Activated T-helper 1 cell treated with anti-CD3 and anti-CD28 coated beads, Interleukin-2, amount 50 U/mL, for 16 hours (primary cell): Measurements from ENCODE around the gene CRY1.
A peak's percentile ranks its signal among the peaks of the same experiment; 100 is the strongest.
"Not testable (repeated sequence)": the region's sequence is repeated elsewhere in the genome, so short reads cannot be mapped to it uniquely, and the experiment has no call there.

Source experiments
- DNase-seq, 2 donors: peaks; one replicate each; pipeline ENCODE4 v3.0.0-alpha.2; 2020; ENCODE audit warnings: low read depth in 1 of 2, low spot score in 1 of 2

Gene CRY1

DNA sequence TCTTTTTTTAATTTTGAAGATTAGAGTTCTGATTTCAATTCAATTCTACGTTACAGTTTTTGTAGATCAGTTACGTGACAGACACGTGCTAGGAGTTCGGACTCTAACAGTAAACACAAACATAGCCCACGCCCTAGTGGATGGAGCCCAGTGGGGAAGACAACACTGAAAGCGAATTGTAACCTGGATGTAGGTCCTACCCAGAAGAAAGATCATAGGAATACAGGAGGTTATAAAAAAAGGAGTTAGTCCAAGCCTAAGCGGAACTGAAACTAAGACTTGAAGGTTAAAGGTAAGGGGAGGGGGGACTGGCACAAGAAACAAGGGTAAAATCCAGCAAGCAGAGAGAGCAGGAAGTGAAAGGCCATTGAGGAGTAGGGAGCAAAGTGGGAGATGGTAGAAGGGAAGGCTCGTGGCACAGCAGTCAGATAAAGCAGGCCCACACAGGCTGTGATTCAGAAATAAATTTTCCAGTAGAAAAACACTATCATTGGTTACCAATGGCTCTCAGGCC lies 15.7 kb upstream of the CRY1 start:
- DNase-seq: no peak

DNA sequence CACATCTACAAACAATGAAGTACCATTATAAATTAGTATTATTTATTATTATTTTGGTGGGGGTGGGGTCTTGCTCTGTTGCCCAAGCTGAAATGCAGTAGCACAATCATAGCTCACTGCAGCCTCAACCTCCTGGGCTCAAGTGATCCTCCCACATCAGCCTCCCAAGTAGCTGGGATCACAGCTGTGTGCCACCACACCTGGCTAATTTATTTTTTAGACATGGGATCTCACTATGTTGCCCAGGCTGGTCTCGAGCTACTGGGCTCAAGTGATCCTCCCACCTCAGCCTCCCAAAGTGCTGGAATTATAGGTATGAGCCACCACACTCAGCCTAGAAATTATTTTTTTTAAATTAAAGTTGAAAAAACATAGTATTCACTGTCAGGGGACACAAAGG lies 15.0 kb upstream of the CRY1 start:
- DNase-seq: not testable (repeated sequence)

DNA sequence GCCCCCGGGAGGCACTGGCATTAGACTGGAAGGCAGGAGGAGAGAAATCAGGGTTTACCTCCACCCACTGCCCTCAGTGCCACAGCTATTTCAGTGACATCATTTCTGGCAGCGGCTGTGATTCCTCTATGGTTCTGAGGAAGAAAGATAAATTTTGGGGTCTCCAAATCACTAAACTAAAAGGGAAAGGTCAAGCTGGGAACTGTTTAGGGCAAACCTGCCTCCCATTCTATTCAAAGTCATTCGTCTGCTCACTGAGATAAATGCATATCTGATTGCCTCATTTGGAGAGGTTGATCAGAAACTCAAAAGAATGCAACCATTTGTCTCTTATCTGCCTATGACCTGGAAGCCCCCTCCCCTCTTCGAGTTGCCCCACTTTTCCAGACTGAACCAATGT lies 14.0 kb upstream of the CRY1 start:
- DNase-seq: no peak

DNA sequence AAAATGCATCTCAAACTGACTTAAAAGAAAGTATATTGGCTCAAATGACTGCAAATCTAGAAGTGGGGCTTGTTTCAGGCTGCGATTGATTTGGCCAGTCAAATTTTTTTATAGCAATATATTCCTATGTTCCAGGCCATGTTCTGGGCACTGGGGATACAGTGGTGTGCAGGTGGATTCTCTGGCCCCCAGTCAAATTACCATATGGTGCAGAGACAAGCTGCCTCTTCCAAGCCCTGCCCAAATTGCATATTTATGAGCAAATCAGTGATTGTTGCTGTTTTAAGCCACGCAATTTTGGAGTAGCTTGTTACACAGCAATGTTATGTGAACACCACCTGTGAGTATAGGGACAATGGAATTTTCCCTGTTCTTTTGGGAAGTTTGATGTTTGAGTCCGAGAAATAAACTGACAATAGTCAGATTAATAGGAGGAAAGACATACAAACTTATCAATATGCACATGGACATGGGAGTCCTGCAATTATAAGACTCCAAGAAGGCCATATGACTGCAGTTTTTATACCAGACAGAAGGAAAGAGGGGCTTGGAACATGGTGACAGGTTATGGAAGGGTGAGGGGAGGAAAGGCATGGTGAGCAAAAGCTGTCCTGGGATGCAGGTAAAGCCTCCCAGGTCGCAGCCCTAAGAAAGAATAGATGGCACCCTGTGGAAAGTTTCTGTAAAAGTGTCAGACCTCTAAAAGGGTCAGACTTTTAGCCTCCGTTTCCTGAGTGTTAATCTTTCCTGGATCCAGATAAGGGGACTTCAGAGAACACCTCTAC lies 13.1 kb upstream of the CRY1 start:
- no peak for DNase-seq

DNA sequence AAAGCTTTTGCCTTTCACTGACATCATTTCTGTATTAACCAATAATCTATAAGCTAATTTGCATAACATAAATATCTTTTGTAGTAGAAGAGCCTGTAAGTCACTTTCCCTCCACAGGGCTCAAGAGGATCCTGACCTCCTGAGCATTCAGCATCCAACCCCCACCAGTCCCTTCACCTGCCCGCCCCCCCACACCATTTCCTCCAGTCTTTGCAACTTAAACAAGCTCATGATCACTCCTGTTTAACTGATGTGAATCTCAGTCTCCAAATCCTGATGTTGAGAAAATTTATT lies 12.0 kb upstream of the CRY1 start:
- no peak for DNase-seq

DNA sequence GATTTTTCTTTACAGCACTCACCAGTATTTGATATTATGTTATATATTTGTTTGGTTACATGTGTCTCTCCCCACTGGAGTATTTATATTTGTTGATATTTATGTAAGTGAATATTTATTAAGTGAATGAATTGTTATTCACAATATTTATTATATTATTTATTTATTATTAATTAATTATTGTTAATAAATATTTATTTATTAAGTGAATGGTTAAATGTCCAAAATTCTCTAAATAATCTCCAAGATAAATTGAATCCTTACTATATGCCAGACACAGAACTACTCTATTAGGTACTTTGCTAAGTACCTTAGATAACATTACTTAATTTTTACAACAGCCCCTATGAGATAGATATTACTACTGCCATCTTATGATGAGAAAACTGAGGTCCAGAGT lies 10.2 kb upstream of the CRY1 start:
- no peak for DNase-seq

DNA sequence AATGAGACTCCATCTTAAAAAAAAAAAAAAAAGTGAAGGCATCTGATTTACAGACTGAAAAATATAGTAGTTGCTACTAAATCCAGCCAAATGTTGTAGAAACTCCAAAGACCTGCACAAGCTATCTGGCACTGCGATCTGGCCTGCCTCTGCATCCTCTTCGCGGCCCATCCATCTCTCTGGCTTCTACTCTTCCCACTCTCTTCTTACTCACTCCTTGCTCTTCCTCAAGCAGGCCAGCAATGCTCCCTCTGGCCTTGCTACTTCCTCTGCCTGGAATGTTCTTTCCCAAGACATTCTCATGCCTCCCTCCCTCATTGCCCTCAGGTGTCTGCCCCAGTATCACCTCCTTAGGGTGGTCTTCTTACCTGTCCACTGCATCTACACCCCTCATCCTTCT lies 9.7 kb upstream of the CRY1 start:
- no peak for DNase-seq

DNA sequence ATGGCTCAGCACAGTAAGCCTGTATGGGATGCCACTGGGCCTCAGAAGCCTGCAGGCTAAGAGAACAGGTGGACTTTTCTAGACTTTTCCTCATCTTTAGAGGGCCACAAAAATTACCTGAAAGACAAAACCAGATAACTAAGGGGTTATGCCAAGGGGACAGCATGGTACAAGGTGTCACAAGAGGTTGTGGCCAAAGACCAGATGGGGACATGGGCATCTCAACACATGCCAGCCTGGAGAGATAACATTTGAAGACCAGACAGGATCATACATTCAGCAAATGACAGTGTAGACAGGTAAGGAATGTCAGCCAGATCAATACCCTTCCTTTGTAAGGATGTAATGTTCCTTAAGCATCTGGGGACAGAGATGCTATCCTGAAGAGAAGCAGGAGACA lies 8.9 kb upstream of the CRY1 start:
- no peak for DNase-seq

DNA sequence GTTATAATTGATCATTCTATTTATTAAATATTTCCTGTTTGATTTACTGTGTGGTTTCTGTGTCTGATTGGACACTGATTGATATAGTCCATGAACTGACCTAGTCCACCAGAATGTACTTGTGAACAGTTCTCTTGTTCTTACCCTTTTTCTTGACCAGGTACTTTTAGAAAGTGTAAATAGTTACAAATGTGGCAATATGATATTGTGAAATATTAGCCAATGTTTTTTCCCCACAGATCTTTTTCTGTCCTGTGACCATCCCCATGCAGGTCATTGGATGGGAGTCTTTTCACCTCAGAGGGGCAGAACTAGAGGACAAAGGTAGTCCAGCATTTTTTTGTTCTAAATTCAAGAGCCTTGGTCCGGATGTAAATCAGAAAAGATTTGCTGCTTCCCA lies 8.3 kb upstream of the CRY1 start:
- no peak for DNase-seq

DNA sequence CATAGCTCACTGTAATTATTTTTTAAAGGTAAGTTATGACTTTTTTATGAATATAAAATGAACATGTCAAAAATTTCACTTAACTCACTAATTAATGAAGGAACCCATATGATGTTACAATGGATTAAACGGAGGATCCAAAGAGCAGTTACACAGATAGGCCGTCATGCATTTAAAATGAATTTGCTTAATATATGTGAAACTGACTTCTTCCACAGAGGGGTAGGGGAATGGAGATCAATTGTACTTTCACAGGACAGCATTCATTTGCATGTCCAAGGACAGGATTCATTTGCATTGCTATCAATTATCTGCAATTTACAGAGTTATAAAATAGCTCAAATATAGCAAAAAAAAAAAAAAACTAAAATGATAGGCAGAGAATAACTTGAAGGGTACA lies 6.6 kb upstream of the CRY1 start:
- no peak for DNase-seq

DNA sequence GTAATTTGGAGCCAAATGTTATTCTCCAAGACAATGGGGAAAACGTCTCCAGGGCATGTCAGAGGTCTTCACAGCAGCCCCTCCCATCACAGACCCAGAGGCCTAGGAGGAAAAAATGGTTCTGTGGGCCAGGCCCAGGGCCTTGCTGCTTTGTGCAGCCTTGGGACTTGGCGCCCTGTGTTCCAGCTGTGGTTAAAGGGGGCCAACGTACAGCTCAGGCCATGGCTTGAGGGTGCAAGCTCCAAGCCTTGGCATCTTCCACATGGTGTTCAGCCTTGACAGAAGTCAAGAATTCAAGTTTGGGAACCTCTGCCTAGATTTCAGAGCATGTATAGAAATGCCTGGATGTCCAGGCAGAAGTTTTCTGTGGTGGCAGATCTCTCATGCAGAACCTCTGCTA lies 3.2 kb upstream of the CRY1 start:
- no peak for DNase-seq

DNA sequence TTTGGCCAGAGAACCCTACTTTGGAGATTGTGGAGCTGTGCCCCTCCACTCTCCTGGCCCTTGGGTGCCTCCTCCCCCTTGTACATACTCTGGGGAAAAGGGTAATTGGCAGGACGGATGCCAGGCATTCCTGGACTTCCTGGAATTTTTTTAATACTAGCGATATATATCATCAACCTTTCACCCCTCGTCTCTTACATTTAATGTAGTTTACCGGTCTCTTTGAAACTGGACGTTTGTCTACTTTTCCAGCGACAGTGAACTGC lies 767 bp upstream of the CRY1 start:
- no peak for DNase-seq

DNA sequence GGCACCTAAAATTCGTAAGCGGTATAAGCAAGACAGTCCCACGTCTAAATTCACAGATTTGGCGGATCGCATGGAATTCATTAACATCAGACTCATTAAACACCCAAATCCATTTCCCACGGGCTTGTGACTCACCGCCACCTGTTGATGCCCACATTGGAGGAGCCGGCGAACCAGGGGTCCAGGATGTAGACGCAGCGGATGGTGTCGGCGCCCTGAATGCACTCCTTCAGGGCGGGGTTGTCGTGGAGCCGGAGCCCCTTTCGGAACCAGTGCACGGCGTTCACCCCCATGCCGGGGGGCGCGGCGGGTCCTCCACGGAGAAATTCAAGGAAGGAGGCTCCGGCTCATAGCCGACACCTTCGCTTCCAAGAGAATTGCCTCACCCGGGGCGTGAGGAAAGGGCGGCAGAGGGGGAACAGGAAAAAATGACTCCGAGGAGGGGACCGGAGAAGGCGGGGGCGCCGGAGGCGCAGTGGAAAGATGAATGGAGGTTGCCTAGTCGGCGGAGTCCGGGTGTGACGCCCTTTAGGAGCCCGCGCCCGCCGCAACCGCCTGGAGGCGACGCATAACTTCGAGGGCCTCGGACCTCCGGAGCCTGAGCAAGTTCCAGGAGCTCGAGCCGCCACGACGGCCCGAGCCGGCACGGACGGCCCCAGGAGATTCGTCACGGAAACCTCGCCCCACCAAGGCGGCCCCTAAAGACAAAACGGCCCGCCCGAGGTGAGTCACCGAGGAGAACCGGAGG lies 506 bp downstream of the CRY1 start:
- DNase-seq: peak; percentile 30 to 63

DNA sequence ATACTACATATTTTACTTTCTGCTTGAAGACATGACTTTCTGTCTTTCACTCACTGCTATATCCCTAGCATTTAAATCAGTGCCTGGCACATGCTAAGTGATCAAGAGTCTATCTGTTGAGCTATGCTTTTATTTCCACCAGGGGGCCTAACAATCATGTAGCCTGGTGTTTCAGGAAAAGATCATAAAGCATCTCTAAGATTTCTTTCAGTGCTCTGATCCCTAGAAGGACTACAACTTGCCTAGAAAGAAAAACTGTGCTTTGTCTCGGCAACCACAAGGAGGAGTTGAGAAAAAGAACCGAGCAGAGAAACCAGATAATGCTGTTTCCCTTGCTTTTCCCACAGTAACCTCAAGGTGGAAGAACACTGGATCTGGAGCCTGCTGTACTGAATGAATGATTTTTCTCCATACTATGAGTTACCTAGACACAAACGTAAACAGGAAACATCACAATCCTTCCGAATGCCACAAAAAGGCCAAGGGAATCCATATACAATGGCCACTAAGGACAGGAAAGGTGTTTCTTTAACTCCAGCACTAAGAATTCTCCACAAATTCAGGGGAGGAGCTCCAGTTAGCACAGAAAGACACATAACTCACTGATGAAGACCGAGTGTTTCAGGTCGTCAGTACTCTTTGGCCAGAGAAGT lies 1.2 kb downstream of the CRY1 start:
- DNase-seq: no peak

DNA sequence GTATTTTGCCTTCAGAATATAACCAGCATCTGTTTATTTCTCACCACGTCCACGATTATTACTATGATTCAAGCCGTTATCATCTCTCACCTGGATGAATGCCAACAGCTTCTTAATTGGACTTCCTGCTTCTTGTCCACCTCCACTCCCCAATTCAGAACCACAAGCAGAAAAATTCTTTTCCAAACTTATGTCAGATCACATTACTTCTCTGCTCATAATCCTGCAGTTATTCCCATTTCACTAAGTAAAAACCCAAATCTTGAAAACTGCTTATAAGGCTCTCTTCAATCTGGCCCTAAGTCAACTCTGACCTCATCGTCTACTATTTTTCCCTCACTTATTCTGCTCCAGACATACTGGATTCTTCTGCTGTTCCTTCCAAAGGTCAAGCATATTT lies 2.0 kb downstream of the CRY1 start:
- DNase-seq: no peak

DNA sequence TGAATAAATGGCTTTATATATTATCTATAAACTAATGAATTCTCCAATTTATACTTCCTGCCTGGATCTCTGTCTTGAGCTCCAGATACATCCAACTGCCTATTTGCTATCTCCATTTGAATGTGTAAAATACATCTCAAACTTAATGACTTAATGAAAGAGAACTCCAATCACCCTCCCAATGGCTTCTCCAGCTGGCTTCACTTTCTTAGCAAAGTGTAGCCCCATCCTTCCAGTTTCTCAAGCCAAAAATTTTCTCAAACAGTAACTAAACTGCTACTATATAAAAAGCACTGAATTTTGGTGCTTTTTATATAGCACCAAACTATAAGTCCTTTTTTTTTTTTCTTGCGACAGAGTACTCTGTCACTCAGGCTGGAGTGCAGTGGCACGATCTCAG lies 2.6 kb downstream of the CRY1 start:
- DNase-seq: no peak

DNA sequence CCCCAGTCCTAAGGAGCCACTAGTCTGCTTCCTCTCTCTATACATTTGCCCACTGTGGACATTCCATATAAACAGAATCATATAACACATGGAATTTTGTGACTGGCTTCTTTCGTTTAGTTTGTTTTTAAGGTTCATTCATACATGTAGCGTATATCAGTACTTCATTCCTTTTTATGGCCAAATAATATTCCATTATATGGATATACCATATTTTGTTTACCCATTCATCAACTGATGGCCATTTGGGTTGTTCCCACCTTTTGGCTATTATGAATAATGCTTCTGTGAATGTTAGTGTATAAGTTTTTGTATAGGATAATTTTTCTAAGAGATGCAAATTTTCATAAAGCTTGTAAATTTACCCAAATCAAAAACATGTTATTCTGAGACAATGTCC lies 4.4 kb downstream of the CRY1 start:
- no peak for DNase-seq

DNA sequence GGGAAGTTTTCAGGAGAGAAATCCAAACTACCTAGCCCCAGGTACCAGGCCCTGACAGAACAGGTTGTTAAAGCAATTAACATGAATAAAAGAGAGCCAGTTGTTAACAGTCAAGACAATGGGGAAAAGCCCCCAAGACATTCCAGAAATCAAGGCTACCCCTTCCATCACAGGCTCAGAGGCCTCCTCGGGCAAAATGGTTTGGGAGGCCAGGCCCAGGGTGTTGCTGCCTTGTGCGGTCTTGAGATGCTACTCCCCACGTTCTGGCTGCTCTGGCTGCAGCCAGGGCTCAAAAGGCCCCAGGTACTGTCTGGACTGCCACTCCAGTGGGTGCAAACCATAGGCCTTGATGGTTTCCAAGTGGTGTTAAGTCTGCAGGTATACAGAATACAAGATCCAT lies 7.0 kb downstream of the CRY1 start:
- no peak for DNase-seq

DNA sequence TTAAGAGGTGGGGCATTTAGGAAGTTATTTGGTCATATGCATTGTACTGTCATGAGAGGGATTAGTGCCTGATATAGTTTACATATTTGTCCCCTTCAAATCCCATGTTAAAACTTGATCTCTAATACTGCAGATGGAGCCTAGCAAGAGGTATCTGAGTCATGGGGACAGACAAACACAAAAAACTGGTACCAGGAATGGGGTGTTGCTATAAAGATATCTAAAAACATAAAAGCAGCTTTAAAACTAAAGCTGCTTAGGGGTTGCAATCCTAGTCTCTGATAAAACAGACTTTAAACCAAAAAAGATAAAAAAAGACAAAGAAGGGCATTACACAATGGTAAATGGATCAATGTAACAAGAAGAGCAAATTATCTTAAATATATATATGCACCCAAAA lies 11.6 kb downstream of the CRY1 start:
- DNase-seq: no peak

DNA sequence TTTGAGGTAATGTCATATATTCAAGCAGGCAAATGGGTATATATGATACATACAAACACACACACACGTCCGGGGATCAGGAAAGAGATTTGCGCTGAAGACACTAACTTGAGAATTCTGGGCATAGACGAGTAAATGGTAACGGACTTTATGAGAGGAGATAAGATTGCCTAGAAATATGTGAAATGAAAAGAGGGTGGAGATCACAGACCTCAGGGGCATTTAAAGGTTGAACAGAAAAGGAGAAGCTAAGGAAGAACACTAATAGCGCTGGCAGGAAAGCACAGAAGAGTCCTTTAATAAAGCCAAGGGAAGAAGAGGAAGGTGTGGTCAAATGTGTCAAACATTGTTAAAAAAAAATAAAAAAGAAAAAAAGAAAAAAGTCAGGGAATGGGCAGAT lies 13.1 kb downstream of the CRY1 start:
- DNase-seq: no peak

DNA sequence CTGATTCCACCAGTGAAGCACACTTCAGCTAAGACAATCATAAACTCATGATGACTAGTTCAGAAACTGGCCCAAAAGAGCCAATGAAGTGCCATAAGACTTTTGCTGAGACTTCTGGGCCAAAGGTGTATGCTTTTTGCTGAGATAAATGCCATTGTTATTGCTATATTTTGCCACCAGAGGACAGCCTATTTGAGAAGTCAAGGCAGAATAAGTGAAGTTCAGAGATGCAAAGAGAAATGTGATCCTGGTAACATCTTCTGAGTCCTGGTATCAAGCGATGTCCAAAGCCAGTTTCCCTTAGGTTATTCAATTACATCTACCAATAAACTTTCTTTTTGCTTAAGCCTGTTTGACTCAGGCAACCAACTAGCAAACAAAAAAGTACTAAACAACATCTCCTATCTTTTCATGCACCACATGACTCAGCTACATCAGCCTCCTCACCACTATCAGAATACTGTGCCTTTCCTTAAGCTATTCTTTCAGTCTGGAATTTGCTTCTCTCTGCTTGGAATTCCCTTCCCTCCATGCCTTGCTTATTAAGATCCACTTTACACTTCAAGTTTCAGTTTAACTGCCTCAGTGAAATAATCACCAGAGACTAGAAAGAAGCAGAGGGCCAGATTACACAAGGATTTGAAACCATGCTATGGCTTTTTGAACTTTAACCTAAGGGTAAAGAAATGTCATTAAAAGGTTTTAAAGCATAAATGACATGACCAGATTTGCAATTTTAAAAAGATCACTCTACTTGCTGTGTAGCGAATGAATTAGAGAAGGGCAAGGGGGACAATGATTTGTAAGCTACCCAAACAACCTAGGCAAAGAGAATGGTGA lies 14.0 kb downstream of the CRY1 start:
- no peak for DNase-seq

DNA sequence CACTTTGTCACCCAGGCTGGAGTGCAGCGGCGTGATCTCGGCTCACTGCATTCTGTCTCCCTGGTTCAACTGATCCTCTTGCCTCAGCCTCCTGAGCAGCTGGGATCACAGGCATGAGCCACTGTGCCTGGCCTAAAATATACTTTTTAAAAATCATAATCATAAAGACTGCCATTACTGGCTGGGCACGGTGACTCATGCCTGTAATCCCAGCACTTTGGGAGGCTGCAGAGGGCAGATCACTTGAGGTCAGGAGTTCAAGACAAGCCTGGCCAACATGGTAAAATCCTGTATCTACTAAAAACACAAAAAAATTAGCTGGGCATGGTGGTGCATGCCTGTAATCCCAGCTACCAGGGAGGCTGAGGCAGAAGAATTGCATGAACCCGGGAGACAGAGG lies 20.1 kb downstream of the CRY1 start:
- not testable (repeated sequence) for DNase-seq
